Aorta (tissue), 5 donors: Measurements from ENCODE around the gene SERINC5. TPM values are rescaled to one million over a fixed set of nuclear protein-coding genes. Genes with fewer than 3 reads are reported as not detected.
"Not testable (repeated sequence)": the region's sequence is repeated elsewhere in the genome, so short reads cannot be mapped to it uniquely, and the experiment has no call there.

Source experiments
- ATAC-seq: fragments of 200-7000 bp; cut with Tn5 transposase; one replicate; pipeline ENCODE4 v1.9.1; 2022; ENCODE audit warnings: moderate library complexity; ENCODE audit not compliant: low FRiP score
- DNase-seq, 2 donors: peaks; one replicate each; pipeline ENCODE4 v3.0.0-alpha.2; 2020
- H3K27ac ChIP-seq, 2 donors: one replicate each; pipeline ENCODE4 v1.5.1; 2013; ENCODE audit warnings: low read length in 2 of 2, mild to moderate bottlenecking in 2 of 2, moderate library complexity in 2 of 2, control low read depth in 1 of 2, inconsistent platforms in 1 of 2, low read depth in 1 of 2
- H3K27me3 ChIP-seq, 2 donors: one replicate each; pipeline ENCODE4 v1.6.1; 2013; ENCODE audit warnings: control low read depth in 1 of 2, low read length in 1 of 2, mild to moderate bottlenecking in 1 of 2, moderate library complexity in 1 of 2; ENCODE audit not compliant: insufficient read depth in 2 of 2, control insufficient read depth in 1 of 2
- H3K36me3 ChIP-seq, 2 donors: one replicate each; pipeline ENCODE4 v1.6.1; 2013; ENCODE audit warnings: control low read depth in 1 of 2, low read length in 1 of 2, mild to moderate bottlenecking in 1 of 2; ENCODE audit not compliant: insufficient read depth in 2 of 2, control insufficient read depth in 1 of 2
- H3K4me1 ChIP-seq, 2 donors: one replicate each; pipeline ENCODE4 v1.6.1; 2013; ENCODE audit warnings: low read length in 2 of 2, control low read depth in 1 of 2, mild to moderate bottlenecking in 1 of 2, moderate library complexity in 1 of 2; ENCODE audit not compliant: insufficient read depth in 2 of 2, control insufficient read depth in 1 of 2
- H3K4me3 ChIP-seq, 2 donors: one replicate each; pipeline ENCODE4 v1.5.1; 2013; ENCODE audit warnings: low read length in 2 of 2, control low read depth in 1 of 2, mild to moderate bottlenecking in 1 of 2
- H3K9me3 ChIP-seq: one replicate; pipeline ENCODE4 v1.6.1; 2013; ENCODE audit warnings: mild to moderate bottlenecking, low read length; ENCODE audit not compliant: control insufficient read depth
- WGBS, 2 donors: extraction: QIAGEN DNeasy Blood & Tissue Kit; methylation state at CpG; one replicate each; pipeline ENCODE4 v1.1.7; 2013; 5-methylcytosine and 5-hydroxymethylcytosine counted together
- intact Hi-C, 2 donors: fragments of 100-400 bp; cut with DNase I; formaldehyde crosslinking; loops; one replicate each; pipeline versions ENCODE4 v1.14.2 to v1.15.0; 2022
- polyA plus RNA-seq, 2 donors: library from polyadenylated mRNA; stranded (reverse); fragments of 200-250 nt; gene quantifications; one replicate each; pipeline ENCODE4 v1.2.3, GENCODE V29; 2013
- total RNA-seq, 2 donors: library from RNA; stranded (reverse); fragmentation: NEBNext Ultra II Directional; extraction: Animal tissue kit (Norgen Biotek cat#: 25700); gene quantifications; one replicate each; pipeline ENCODE4 v1.2.1, GENCODE V29; 2021
- donor health status: healthy with polysubstance abuse.
- donor health status: Bipolar disorder and iron deficiency.
- donor health status: DM: no; HTN: no; CAD: no.
- donor health status: DM: no; HTN: no; CAD: no.
- donor health status: DM: yes; HTN: yes; CAD: no.

The SERINC5 gene
- total and polyA plus RNA-seq, 4 donors, result 1.4 to 22.1 (median 8.6) TPM

DNA sequence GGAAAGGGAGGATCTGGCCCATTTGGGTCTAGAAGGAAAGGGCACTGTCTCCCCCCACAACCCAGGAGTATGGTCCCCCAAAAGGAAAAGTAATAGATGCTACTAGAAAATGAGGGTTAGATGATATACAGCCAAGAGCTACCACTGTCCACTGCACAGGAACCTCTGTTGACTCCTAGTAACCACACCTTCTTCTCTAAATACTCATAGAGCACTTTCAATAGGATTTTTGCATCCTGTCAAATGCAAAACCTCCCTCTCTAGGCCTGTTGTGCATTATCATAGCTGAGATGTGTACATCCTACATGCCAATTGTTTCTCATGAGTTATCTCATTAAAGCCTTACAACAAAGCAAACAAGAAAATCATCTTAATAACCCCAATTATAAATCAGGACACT lies 153.9 kb downstream of the SERINC5 start:
- DNase-seq, result no peak
- Histone ChIP-seq H3K27ac (no peak overlapping the region), H3K4me1 (no peaks in the 10 kb centered on the region), H3K27me3 (no peaks in the 10 kb centered on the region), H3K36me3 (no peaks in the 10 kb centered on the region), H3K9me3 (no peaks in the 10 kb centered on the region), H3K4me3 (no peak overlapping the region)
- intact Hi-C loops, result no loop called here
- no peak for ATAC-seq

DNA sequence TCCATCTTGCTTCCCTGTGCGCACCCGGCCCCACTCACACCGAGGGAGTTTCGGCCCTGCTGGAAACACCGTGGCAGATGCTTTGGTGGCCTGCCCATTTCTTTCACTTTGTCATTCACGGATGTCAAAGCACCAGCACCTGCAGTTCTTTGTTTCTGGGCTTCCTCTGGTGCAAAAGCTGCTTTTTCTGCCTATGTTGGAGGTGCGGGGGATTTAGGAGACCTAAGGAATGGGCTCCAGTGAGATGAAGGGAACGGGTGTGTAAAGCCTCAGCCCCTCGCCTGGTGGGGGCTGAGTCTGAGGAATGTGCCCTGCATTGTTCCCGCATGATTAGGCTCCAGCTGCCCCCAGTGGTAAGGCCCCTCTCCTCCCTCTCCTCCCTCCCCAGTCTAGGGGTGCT lies 158.4 kb downstream of the SERINC5 start:
- Histone ChIP-seq H3K4me1 (no peaks in the 10 kb centered on the region), H3K27ac (no peak overlapping the region), H3K36me3 (no peaks in the 10 kb centered on the region), H3K4me3 (no peak overlapping the region), H3K27me3 (no peaks in the 10 kb centered on the region), H3K9me3 (no peaks in the 10 kb centered on the region)
- DNase-seq (no peak), ATAC-seq (no peak)
- intact Hi-C loops, result loop anchor here in 1 of 2 donors (10.0 kb wide), 1 partner anchor 177 kb away; no protein-coding TSS in a partner anchor
- 89 to 93% methylated on average over 10 of the region's 10 CpGs for WGBS, 2 donors

DNA sequence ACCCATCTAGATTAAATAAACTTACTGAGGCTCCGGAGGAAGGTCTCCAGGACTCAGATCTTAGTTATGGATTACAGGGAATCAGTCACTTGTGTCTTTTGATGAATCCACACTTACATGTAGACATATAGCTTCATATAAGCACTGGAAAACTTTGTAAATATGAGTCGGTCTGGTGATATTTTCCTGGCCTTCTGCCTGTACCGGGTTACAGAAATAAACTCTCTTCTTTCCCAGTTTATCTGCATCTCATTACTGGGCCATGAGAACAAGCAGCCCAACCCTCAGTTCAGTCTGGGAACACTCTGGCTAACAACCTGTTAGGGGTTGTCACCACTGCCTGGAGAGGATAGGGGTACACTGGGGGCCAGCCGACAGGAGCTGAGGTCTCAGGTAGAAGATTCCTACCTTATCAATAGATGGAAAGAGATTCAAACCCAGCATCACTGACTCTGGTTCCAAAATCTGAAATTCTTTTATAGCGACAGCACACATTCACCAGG lies 161.6 kb downstream of the SERINC5 start:
- Histone ChIP-seq H3K9me3 (no peaks in the 10 kb centered on the region), H3K36me3 (no peaks in the 10 kb centered on the region), H3K27me3 (no peaks in the 10 kb centered on the region), H3K4me1 (no peaks in the 10 kb centered on the region), H3K4me3 (no peak overlapping the region), H3K27ac (no peak overlapping the region)
- intact Hi-C loops, result loop anchor here (5.0 to 10.0 kb wide), 2 partner anchors 181 to 213 kb away; no protein-coding TSS in a partner anchor
- no peak for ATAC-seq
- DNase-seq, result no peak
- WGBS, 2 donors, result 55 to 61% methylated on average over 5 of the region's 5 CpGs

DNA sequence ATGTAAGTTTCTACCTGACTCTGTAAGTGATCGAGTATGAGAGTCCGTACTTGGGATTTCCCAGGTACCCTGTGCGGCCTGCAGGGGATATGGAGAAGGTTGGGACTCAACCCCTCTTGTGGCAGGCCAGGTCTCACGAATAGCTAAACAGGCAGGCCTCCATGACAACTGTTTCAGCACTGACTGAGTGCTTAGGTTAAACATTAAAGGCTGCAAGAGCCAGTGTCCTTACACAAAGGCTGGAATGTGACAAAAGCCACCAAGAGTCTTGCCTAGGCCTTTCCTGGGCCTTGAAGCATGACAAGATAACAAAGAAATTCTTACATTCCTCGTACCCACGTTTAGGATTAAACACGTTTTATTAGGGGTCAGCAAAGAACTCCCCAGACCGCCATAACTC lies 162.1 kb downstream of the SERINC5 start:
- no peak overlapping the region for H3K4me3 ChIP-seq
- WGBS, 2 donors, result 51 to 66% methylated on average over 8 of the region's 8 CpGs
- H3K36me3 ChIP-seq, result no peaks in the 10 kb centered on the region
- no peaks in the 10 kb centered on the region for H3K27me3 ChIP-seq
- no peak for DNase-seq
- no peaks in the 10 kb centered on the region for H3K9me3 ChIP-seq
- ATAC-seq, result no peak
- intact Hi-C loops, result loop anchor here (5.0 to 10.0 kb wide), 2 partner anchors 181 to 214 kb away; no protein-coding TSS in a partner anchor
- H3K27ac ChIP-seq, result no peak overlapping the region
- no peaks in the 10 kb centered on the region for H3K4me1 ChIP-seq

DNA sequence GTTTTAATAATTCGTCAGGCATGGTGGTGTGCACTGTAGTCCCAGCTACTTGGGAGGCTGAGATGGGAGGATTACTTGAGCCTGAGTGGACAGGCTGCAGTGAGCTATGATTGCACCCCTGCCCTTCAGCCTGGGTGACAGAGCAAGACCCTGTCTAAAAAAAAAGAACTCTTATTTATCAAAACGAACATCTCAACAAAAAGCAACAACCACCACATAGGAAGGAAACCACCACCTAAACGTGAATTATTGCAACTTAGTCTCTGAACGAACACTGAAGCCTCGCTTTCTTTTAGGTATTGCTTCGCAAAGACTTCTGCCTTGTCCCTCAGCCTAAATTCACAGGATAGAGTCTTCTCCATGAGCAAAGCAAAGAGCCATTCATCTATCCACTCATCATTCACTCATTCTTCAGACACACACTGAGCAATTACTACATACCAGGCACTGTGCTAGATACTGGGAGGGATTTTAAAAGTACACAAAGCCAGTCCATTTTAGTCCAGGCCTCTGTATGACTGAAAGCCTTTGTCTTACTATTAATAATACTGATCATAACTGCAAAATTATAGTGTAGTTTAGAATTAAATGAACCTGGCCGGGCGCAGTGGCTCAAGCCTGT lies 163.3 kb downstream of the SERINC5 start:
- no peak overlapping the region for H3K27ac ChIP-seq
- H3K4me3 ChIP-seq, result no peak overlapping the region
- H3K9me3 ChIP-seq, result no peaks in the 10 kb centered on the region
- WGBS, 2 donors, result 88 to 94% methylated on average over 8 of the region's 8 CpGs
- H3K27me3 ChIP-seq, result no peaks in the 10 kb centered on the region
- intact Hi-C loops, result loop anchor here (5.0 to 10.0 kb wide), 2 partner anchors 182 to 215 kb away; no protein-coding TSS in a partner anchor
- no peaks in the 10 kb centered on the region for H3K36me3 ChIP-seq
- no peaks in the 10 kb centered on the region for H3K4me1 ChIP-seq
- no peak for DNase-seq
- no peak for ATAC-seq

DNA sequence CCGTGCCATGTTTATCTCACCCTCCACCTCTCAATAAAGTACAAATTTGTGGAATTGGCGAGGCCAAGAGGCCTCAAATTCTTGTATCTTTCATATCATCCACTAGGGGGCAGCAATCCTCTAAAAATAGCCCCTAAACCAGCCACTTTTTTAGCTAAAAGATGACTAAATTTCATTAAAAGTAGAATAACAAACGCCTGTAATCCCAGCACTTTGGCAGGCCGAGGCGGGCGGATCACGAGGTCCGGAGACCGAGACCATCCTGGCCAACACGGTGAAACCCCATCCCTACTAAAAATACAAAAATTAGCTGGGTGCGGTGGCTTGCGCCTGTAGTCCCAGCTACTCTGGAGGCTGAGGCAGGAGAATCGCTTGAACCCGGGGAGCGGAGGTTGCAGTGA lies 164.1 kb downstream of the SERINC5 start:
- intact Hi-C loops, result loop anchor here (2.0 to 10.0 kb wide), 3 partner anchors 183 to 216 kb away; no protein-coding TSS in a partner anchor
- DNase-seq, result peak in 1 of 2 donors; percentile 62
- not testable (repeated sequence) for H3K4me1 ChIP-seq, H3K9me3 ChIP-seq, H3K4me3 ChIP-seq, H3K27me3 ChIP-seq, H3K27ac ChIP-seq, H3K36me3 ChIP-seq
- 8 to 14% methylated on average over 15 of the region's 15 CpGs for WGBS, 2 donors
- peak; percentile 86 for ATAC-seq

DNA sequence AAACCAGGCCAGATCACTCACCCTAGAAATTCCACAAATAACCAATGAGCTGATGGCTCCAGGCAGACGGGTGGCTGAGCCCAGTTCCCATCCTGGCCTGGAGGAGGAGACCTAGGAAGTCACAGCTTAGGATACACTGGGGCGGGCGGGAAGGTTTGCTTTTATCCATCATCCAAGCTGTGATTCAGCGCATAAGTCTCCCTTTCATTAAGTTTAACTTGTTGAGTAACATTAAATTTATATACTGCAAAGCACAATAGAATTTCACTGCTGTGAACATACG lies 165.0 kb downstream of the SERINC5 start:
- no peak for ATAC-seq
- no peak overlapping the region for H3K27ac ChIP-seq
- no peaks in the 10 kb centered on the region for H3K9me3 ChIP-seq
- DNase-seq, result no peak
- no peaks in the 10 kb centered on the region for H3K27me3 ChIP-seq
- intact Hi-C loops, result loop anchor here (2.0 to 10.0 kb wide), 3 partner anchors 184 to 216 kb away; no protein-coding TSS in a partner anchor
- WGBS, 2 donors, result 92 to 93% methylated on average over 5 of the region's 5 CpGs
- no peaks in the 10 kb centered on the region for H3K36me3 ChIP-seq
- H3K4me1 ChIP-seq, result no peaks in the 10 kb centered on the region
- no peak overlapping the region for H3K4me3 ChIP-seq

DNA sequence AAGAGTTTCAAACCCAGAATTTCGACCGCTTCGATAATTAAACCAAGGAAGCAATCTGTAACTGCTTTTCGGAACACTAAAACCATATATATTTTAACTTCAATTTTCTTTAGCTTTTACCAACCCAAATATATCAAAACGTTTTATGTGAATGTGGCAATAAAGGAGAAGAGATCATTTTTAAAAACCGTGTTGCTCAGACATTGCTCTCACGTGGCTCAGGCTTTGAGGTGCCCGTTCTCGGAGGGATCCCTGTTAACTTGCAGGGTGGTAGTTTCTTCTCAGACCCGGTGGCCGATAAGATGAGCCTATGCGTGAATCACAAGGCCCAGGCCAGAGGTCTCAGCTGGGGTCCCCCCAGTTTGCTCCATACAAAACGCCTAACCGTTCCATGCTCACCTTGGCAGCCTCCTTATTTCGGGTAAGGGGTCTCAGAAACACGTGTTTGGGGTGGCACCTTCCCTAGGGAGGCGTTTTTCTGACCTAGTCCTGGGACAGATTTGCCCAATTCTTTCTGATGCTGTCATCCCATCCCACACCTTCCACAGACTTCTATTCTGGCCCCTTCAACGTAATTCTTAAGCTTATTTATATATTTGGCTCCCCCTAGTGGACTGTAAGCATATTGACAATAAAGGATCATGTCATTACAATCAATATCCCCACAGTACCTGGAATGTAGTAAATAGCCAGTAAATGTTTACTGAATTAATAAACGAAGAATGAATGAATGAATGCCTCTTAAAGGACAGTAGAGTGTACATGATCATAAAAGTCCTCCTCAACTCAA lies 172.6 kb downstream of the SERINC5 start:
- no peak for DNase-seq
- H3K4me1 ChIP-seq, result no peaks in the 10 kb centered on the region
- H3K27me3 ChIP-seq, result no peaks in the 10 kb centered on the region
- no peaks in the 10 kb centered on the region for H3K9me3 ChIP-seq
- WGBS, 2 donors, result 13% methylated on average over 19 of the region's 19 CpGs
- peak overlapping the region in 1 of 2 donors; percentile 80 for H3K27ac ChIP-seq
- H3K4me3 ChIP-seq, result peak overlapping the region; percentile 4 to 60
- peak; percentile 91 for ATAC-seq
- no peaks in the 10 kb centered on the region for H3K36me3 ChIP-seq
- intact Hi-C loops, result loop anchor here in 1 of 2 donors (2.0 to 5.0 kb wide), 2 partner anchors 91 to 224 kb away; partner anchors contain the start of gene MTX3
